ENCODE data around the gene MAP6.

MAP6 gene

DNA sequence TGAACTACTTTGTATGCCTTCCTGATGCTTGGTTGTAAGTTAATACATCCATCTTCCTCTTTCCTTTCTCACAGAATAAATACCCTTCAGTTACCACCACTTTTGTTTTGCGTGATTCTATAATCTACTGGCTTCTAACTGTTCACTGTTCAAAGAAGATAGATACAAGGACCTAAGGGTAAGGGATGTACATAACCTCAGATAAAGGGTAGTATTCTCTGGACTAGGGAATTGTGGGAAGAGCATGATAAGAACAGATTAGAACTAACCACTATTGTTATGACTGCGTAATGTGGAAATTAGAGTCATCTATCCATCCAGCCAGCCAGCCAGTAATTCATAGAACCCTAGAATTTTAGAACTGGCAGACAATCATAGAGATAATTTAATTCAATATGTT is 36.4 kb downstream of the MAP6 start:
- no peak for DNase-seq

DNA sequence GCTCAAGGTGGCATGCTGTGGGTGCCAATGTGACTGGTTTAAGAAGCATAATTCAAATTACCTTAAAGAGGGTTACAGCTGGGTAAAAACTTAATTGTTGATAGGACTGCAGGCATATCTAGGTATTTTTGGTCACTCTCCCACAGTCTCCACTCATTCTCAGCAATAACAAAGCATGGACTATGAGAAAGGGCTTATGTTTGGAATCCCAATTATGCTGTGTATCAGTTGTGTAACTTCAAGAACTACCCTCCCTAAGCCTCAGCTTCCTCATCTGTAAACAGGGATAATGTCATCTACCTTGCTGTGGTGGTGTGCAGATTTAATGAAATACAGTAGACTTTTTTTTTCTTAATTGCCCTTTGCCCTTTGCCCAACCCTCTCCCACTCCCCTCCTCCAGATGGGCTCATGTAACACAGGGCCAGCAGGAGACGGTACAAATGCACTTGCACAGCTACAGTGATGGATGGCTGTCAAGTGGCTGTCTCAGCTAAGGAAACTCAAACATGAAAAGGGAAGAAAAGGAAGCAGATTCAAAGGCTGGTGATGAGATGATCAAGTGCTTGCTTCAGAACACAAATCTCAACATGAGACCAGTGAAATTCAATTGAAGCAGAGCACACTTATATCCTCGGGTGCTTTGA is 37.6 kb downstream of the MAP6 start:
- DNase-seq, result no peak

DNA sequence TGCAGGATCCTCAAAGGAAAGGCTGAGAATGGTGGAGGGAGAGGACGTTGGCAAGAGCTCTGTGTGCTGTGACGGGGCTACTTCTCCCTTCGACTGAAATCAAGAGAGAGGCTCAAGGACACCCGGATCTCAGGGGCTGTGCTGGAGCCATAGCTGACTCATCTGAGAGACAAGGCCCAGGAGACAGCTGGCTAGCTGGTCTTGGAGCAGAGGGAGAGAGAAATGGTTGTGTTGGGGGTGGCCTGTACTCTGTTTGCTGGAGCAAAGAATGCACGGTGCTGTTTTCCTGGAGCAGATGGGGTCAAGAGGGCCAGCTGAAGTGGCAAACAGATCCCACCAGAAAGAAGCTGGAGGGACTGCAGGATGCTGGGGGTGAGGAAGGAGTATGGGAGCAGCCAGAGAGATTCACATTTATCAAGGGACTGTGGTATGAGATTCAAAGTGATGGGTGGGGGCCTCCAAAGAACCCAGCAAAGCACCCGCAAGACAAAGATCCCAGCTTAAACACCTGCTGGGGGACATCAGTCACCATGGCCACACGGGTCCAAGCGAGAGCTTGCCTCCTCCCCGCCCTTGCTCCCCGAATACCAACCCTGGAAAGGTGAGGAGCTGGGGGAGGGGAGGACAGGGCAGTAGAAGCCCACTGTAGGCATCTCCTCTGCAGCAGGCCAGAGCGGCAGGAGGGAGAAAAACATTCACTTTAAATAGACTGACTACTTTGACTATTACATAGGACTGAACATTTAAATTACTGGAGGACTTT is 40.8 kb downstream of the MAP6 start:
- no peak for DNase-seq

DNA sequence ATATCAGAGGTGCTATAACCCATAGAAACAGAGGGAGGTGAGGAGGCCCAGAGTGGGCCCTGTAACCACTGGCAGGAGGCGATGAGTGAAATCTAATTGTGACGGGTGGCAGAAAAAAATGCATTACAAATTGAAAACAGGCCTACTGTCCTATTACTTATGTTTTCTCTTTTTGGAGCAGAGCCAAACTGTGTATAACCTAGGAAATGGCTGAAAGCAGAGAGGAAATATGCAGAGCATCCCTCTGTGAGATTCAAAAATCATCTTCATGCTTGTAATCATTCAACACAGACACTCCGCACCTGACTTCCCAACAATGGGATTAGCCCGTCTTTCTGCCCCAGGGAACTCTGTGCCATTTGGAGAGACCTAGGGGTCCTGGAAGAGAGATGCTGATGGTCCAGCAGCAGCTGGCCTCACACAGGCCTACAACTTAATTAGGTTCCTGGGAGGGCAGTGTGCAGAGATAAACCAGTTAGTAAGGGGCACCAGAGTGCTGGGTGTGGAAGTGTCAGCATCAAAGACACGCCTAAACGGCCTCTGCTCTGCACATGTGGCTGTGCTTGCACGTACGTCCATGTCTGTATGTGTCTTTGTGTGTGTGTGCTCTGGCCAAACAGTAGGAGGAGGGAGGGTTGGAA is 41.8 kb downstream of the MAP6 start:
- DNase-seq, result no peak

DNA sequence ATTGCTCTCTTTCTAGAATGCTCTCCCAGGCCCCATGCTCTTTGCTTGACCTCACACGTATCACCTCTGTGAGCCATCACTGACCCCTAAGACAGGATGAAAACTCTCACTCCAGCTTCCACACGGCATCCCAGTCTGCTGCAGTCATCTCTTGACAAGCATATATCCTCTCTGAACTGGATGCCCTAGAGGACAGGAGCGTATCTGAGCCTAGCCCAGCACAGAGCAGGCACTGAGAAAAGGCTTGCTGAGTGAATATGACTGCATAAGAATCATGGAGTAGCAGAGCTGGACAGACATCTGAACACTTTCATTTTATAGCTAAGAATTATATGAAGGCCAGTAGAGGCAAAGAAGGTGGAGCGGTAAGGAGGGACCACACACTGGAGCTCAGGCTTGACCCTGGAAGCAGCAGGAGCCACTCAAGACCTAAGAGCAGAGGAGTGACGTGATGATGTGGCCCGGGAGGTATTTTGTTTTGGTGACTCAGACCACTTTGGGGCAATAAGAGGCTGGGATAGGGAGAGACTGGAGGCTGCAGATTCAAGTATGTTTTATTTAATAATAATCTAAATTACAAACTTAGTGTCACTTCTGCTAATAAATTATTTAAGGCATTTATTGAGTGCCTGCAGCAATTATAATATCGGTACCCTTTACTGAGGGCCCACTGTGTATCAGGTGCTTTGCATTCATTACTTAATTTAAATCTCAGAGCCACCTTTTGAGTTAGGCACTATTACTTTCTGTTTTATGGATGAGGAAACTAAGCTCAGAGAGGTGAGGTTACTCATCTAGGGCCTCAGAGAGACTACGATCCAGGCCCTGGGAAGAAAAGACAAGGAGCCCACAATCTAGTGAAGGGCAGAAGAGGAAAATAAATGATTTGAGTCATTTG is 42.6 kb downstream of the MAP6 start:
- no peak for DNase-seq

DNA sequence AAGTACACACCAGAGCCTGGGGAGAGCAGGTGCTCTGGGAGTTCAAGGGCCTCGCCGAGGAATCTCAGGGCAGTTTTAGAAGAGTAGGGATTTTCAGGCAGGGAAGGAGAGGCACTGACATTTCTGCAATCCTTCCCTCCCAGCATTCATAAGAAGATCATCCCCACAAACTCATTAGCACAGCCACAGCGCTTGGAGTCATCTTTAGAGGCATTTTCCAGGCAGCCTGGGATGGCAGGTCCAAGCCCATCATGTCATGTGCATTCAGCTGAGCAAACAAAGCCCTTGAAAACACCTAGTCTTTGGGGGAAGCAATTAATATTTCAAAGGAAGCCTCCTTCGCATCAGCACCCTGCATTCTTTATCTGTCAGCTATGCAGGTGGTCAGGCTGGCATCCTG is 43.8 kb downstream of the MAP6 start:
- DNase-seq, result no peak

DNA sequence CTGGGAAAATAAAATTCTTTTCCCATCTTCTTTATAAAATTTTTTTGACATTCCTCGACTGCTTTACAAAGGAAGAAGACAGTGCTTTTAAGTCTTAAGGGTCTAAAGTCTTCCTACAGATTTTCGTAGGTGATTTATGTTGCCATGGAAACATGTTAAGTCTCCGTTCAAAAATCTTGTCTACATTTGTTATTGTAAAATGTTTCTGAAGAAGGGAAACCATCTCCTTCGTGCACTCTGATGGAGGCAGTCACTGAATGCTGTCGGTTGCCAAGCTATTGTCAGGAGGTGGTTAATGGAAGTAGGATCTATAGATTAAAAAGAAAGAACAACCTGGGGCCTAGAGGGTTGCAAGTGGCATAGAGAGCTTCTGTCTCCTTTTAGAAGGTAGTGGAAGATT is 52.6 kb downstream of the MAP6 start:
- DNase-seq, result no peak

DNA sequence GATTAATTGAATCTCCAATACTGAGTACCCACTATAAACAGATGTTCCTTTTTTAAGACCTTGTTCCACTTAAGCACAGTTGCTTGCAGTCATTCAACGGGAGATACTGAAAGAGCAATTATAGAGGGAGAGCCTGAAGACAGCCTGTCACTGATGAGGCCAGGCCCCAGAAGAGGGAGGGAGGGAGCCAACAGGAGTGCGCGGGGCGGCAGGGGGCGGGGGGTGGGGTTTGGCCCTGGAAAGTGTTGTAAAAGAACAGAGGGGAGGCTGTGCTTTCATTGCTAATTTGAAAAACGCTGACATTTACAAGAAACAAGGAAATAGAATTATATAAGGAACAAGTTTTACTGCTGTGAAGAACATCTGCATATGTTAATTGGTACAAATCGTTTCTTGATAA is 53.1 kb downstream of the MAP6 start:
- DNase-seq, result peak in 5 of 56 donors; percentile 11 to 49 (median 25)

DNA sequence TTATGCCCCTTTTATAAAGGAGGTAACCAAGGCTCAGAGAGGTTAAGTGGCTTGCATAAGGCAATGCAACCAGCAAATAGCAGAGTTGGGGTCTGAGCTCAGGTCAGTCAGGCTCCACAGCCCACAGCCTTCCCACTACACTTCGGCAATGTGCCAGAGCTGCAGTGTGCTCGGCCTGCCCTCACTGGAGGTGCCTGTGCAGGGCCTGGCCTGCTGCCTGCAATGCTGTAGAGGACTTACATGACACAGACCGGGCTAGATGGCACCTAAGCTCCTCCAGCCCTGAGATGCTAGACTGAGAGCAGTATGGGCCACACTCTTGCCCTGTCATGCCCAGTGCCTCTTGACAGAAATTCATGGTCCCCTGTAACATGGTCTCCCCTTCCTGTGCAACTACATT is 57.0 kb downstream of the MAP6 start:
- no peak for DNase-seq

DNA sequence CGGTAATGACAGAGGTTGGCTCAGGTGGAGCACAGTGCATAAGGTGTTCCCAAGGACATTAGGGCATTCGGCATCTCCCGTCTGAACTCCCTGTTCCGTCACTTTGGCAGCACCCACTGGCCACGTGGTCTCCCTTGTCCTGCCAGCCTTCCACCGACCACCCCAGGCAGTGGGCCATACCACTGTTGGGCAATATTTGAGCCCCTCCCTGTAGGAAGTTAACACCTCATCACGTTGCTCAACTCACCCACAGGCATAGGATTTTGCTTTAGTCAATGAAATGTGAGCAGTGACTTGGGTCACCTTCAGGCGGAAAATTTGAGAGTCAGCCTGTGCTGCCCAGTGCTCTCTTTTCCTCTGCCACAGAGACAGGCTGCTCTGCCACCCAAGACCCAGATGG is 62.7 kb downstream of the MAP6 start:
- DNase-seq, result no peak

DNA sequence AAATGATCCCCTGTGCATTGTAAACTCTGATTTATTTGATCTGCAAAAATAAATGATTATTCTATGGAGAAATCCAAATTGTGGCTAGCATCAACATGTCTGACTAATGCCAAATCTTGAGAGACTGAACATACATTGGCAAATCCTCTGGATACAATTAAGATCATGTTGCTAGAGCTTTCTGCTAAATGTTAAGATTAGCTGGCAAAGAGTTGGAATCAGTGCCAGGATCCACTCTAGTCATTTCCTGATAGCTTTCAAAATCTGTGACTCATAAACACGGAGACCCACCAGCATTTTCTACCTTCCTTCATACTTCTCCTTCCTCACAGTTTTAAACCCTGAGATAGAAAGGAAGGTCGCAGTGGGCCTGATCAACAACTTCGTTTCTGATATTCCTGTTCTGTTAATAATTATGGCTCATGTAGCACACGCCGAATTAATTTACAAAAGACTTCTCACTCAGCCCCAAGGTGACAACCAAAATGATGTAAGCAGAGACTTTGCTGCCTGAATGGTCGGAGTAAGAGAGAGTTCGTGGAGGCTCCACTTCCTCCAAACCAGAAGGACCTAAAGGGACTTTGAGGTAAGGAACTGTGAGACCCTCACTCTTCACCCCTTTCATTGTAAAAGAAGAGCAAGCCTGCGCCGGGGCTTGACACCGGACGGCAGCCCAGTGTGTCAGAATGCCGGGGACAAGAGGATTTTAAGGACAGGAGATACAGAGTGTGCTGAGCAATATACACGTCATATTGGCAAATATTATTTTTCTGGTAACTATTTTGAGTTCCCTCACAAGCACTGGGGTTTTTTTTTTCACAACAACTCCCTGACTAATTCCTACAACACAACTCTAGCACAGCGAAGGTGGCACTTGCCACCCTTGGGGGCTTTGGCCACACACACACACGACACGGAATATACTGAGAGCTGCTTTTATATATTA is 64.8 kb downstream of the MAP6 start:
- no peak for DNase-seq

DNA sequence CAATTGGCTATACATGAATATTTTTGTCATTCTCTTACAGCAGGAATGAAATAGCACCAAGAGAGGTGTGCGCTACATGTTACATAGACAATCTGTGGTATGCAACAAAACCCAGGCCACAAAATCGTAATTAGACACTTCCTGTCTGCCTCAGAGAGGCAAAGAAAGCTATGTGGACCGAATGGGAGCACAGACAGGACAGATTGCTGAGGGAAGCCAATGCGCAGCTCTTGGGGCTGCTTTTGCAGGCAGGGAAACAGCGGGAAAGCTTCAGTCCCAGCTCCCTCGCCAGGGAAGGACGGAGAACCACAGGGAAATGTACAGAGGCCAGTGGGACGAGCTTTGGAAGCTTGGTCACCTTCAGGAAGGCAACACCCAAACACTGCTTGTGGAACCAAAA is 65.9 kb downstream of the MAP6 start:
- DNase-seq, result no peak

DNA sequence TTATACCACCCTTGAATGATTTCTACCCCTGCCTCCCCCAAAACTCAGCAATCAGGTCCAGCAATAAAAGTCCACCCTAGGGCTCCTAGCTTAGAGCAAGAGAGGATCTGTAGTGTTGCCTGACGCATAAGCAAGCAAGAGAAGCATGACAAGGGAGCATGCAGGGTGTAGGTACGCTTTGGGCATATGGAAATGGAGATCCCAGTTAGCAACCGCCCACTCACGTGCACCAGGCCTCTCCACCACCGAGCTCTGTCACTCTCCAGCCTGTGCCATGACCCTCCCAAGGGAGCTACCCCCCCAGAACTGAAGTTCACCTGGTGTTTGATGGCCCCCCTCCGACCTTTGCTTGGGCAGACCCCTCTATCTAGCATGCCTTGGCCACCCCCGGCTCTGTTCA is 67.3 kb downstream of the MAP6 start:
- DNase-seq, result no peak

DNA sequence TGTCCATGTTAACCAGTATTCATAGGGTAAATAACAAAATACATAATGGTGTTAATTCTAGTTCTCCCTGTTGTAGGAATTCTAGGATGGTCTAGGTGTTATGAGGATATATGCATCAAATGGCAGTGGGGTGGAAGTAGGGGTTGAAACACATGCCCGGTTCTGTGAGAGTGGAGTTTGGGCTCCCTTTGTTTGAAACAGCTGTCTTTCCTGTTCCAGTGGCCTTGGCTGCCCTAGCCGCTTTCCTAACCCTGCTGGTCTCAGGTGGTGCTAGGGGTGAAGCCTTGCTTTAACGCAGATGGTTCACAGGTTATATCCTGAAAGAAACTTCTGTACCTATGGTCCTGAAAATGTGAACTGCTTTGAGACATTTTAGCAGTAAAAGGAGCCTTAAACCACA is 68.5 kb downstream of the MAP6 start:
- DNase-seq, result no peak

DNA sequence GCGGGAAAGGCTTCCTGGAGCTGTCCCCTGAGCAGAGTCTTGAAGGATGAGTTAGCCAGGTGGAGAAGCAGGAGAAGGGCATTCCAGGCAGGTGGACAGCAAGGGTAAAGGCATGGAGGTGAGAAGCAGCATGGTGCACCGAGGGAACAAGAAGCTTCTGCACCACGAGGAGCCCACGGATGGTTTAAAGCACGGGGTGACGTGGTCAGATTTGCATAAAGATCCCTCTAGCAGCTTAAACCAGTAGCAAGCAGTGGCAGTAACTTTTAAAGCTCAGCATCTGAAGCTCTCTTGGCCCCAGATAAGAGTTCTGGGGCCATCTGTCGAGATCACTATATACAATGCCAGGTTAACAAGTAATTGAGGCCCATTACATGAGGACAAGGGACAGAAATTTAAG is 69.9 kb downstream of the MAP6 start:
- no peak for DNase-seq

DNA sequence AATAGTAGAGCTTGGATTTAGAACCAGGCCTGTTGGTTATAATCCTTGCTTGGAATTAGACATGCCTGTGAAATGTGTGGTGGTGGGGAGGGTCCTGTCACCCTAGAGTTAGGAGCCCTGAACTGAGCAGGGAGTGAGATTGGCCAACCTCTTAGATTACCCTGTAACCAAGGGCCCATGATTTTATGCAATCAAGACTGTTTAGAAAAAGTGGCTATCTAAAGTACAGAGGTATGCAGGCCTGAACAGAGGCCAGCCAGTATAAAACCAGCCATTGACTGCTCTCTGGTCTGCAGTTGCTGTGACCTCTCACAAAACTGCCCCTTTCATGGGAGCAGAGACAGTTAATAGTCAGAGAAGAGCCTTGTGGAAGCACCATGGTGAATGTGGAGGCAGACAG is 70.6 kb downstream of the MAP6 start:
- no peak for DNase-seq

DNA sequence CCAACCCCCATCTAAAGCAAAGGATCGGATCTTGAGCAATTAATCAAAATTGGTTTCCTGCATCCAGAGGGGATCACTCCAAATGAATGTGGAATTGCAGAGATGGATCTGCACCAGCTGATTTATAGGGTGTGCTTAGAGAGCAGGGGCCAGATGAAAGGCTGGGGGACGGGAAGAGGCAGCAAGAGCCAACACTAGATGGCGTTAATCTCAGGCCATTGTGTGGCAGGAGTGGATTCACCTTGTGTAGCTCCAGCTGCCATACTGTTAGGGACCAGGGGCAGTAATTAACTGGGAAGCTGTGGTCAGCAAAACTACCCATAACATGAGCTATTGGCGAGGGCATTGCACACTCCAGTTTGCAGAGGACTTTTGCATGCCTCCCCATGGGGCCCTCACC is 71.2 kb downstream of the MAP6 start:
- peak in 1 of 56 donors; percentile 23 for DNase-seq

DNA sequence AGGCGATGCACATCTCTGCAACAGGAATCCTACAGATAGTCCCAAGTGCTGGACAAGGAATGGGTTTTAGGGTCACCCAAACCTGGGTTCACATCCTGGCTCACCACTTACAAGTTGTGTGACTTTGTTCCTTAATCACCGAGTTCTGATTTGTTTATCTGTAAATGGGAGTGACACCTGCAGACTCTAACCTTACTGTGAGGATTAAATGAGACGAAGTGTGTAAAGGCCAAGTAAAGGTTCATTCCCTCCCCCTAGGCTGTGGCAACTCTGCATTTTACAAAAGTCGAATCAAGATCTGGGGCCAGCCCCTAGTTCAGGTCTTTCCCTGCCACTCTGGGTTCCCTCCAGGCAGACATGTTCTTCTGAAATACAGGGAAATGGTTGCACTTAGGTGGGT is 71.9 kb downstream of the MAP6 start:
- DNase-seq, result no peak

DNA sequence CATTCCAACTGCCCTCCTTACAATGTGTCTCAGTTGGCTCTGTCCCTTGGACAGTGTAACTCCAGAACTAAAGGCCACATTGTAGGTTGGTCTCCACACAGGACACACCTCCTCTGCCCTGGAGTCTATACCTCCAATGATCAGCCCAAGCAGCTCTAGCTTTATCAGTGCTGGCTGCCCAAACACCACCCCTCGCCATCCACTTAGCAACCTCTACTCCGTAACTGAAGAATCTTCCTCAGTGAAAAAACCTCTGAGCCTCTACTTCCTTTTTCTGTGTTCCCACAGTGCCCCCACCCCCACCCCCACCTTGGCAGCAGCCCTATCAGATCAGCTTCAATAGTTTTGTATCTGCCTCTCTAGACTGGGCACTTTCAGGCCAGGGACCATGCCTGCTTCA is 73.4 kb downstream of the MAP6 start:
- no peak for DNase-seq

DNA sequence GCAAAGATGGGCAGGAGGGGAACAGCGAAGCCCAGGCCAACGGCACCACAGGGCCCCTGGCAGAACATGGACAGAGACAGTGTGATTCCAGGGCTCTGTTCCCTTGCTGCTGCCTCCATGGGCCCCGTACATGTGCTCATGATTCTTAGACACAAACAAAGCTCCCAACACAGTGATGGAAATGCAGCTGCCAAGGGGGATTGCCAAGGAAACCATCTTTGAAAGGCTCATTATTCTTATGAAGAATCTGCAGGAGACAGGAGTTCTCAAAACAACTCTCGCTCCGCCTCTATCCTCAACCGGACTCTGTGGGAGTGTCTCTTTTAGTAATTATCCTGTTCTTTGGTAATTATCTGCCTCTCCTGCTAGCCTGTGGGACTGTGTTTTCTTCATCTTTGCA is 74.6 kb downstream of the MAP6 start:
- DNase-seq, result peak in 1 of 56 donors; percentile 27

Data from nucleus accumbens (tissue), 56 donors.